H9 (cell line): Measurements from ENCODE around the gene KAT6B. TPM values are rescaled to one million over a fixed set of nuclear protein-coding genes. Genes with fewer than 3 reads are reported as not detected.
A peak's percentile ranks its signal among the peaks of the same experiment; 100 is the strongest.

Experiments used
- DNase-seq: peaks from one replicate; pipeline ENCODE4 v3.0.0-alpha.2; 2017
- H2AFZ ChIP-seq: one replicate; pipeline ENCODE4 v1.6.1; 2013; ENCODE audit warnings: mild to moderate bottlenecking, low read length, control low read depth, moderate library complexity
- H2AK5ac ChIP-seq: 2 replicates; pipeline ENCODE4 v1.6.1; 2013; ENCODE audit warnings: low read length, control low read depth, mixed read lengths; ENCODE audit not compliant: insufficient read length
- H2BK120ac ChIP-seq: one replicate; pipeline ENCODE4 v1.6.1; 2013; ENCODE audit warnings: low read depth, mild to moderate bottlenecking, low read length, control low read depth, inconsistent platforms; ENCODE audit not compliant: poor library complexity, severe bottlenecking
- H2BK12ac ChIP-seq: 2 replicates; pipeline ENCODE4 v1.6.1; 2013; ENCODE audit warnings: low read length, control low read depth, mixed read lengths, low read depth; ENCODE audit not compliant: insufficient read length
- H2BK15ac ChIP-seq: 2 replicates; pipeline ENCODE4 v1.6.1; 2013; ENCODE audit warnings: low read depth, low read length, control low read depth
- H2BK20ac ChIP-seq: one replicate; pipeline ENCODE4 v1.6.1; 2013; ENCODE audit warnings: low read depth, mild to moderate bottlenecking, low read length, control low read depth, inconsistent platforms; ENCODE audit not compliant: poor library complexity, severe bottlenecking
- H2BK5ac ChIP-seq: 2 replicates; pipeline ENCODE4 v1.6.1; 2013; ENCODE audit warnings: low read length, control low read depth, mixed read lengths; ENCODE audit not compliant: insufficient read length
- H3K14ac ChIP-seq: 2 replicates; pipeline ENCODE4 v1.6.1; 2013; ENCODE audit warnings: low read length, control low read depth; ENCODE audit not compliant: insufficient read depth
- H3K18ac ChIP-seq: 2 replicates; pipeline ENCODE4 v1.6.1; 2013; ENCODE audit warnings: low read depth, mild to moderate bottlenecking, mixed read lengths, low read length, control low read depth; ENCODE audit not compliant: insufficient read length
- H3K23ac ChIP-seq: 2 replicates; pipeline ENCODE4 v1.6.1; 2013; ENCODE audit warnings: low read length, control low read depth, mixed read lengths, low read depth; ENCODE audit not compliant: insufficient read length
- H3K23me2 ChIP-seq: 2 replicates; pipeline ENCODE4 v1.6.1; 2013; ENCODE audit warnings: low read depth, mild to moderate bottlenecking, mixed read lengths, low read length, control low read depth; ENCODE audit not compliant: insufficient read length, poor library complexity, severe bottlenecking
- H3K27ac ChIP-seq: 2 replicates; pipeline ENCODE4 v1.5.1; 2013; ENCODE audit warnings: low read length, control low read depth, mixed read lengths, low read depth; ENCODE audit not compliant: insufficient read length
- H3K27me3 ChIP-seq: 2 replicates; pipeline ENCODE4 v1.6.1; 2013; ENCODE audit warnings: low read length, control low read depth, inconsistent platforms; ENCODE audit not compliant: insufficient read depth
- H3K4ac ChIP-seq: 2 replicates; pipeline ENCODE4 v1.6.1; 2013; ENCODE audit warnings: low read depth, mild to moderate bottlenecking, control low read depth, inconsistent platforms, low read length, moderate library complexity
- H3K4me1 ChIP-seq: 2 replicates; pipeline ENCODE4 v1.6.1; 2013; ENCODE audit warnings: low read length, control low read depth, inconsistent platforms; ENCODE audit not compliant: insufficient read depth
- H3K4me2 ChIP-seq: 2 replicates; pipeline ENCODE4 v1.6.1; 2013; ENCODE audit warnings: low read length, control low read depth, mixed read lengths; ENCODE audit not compliant: insufficient read length, insufficient read depth
- H3K56ac ChIP-seq: 2 replicates; pipeline ENCODE4 v1.6.1; 2013; ENCODE audit warnings: low read depth, mild to moderate bottlenecking, mixed read lengths, low read length, control low read depth; ENCODE audit not compliant: insufficient read length
- H3K79me1 ChIP-seq: 2 replicates; pipeline ENCODE4 v1.6.1; 2013; ENCODE audit warnings: low read depth, mild to moderate bottlenecking, moderate library complexity, low read length, control low read depth, inconsistent platforms; ENCODE audit not compliant: insufficient read depth, poor library complexity, severe bottlenecking
- H3K79me2 ChIP-seq: 2 replicates; pipeline ENCODE4 v1.6.1; 2013; ENCODE audit warnings: low read length, control low read depth, inconsistent platforms; ENCODE audit not compliant: insufficient read depth
- H3K9ac ChIP-seq: 2 replicates; pipeline ENCODE4 v1.6.1; 2013; ENCODE audit warnings: low read length, control low read depth, mixed read lengths; ENCODE audit not compliant: insufficient read length; ENCODE audit errors: extremely low read depth
- H3K9me3 ChIP-seq: one replicate; pipeline ENCODE4 v1.6.1; 2013; ENCODE audit warnings: low read depth, low read length, inconsistent platforms; ENCODE audit not compliant: control insufficient read depth
- H3T11ph ChIP-seq: one replicate; pipeline ENCODE4 v1.6.1; 2013; ENCODE audit warnings: mild to moderate bottlenecking, low read length, control low read depth, inconsistent platforms
- H4K20me1 ChIP-seq: one replicate; pipeline ENCODE4 v1.6.1; 2013; ENCODE audit not compliant: control insufficient read depth, insufficient read length, insufficient read depth
- H4K5ac ChIP-seq: 2 replicates; pipeline ENCODE4 v1.6.1; 2013; ENCODE audit warnings: low read depth, mild to moderate bottlenecking, mixed read lengths, low read length, control low read depth; ENCODE audit not compliant: insufficient read length
- H4K8ac ChIP-seq: replicated peaks from 2 replicates; pipeline ENCODE4 v1.6.1; 2013; ENCODE audit warnings: low read length, control low read depth, mixed read lengths, low read depth; ENCODE audit not compliant: insufficient read length
- H4K91ac ChIP-seq: 2 replicates; pipeline ENCODE4 v1.6.1; 2013; ENCODE audit warnings: low read depth, mild to moderate bottlenecking, moderate library complexity, mixed read lengths, low read length, control low read depth; ENCODE audit not compliant: insufficient read length
- H3K27ac Mint-ChIP-seq, 3 experiments: 2 replicates in 2 of 3; 3 replicates in 1 of 3; pipeline ENCODE4 v1.8.0; 2020 to 2021; ENCODE audit warnings: mixed read lengths in 3 of 3, mild to moderate bottlenecking in 1 of 3, moderate library complexity in 1 of 3
- H3K27me3 Mint-ChIP-seq: 2 replicates; pipeline ENCODE4 v1.8.0; 2021; ENCODE audit warnings: low read depth, mild to moderate bottlenecking, moderate library complexity, mixed read lengths
- H3K36me3 Mint-ChIP-seq, 3 experiments: 2 replicates in 2 of 3; 3 replicates in 1 of 3; pipeline ENCODE4 v1.8.0; 2020 to 2021; ENCODE audit warnings: low read depth in 3 of 3, mixed read lengths in 3 of 3; ENCODE audit not compliant: insufficient read depth in 1 of 3
- H3K4me1 Mint-ChIP-seq, 2 experiments: 2 replicates each; pipeline ENCODE4 v1.8.0; 2020; ENCODE audit warnings: mixed read lengths in 2 of 2
- H3K4me3 Mint-ChIP-seq, 2 experiments: 2 replicates in 1 of 2; 3 replicates in 1 of 2; pipeline ENCODE4 v1.8.0; 2020 to 2021; ENCODE audit warnings: mild to moderate bottlenecking in 2 of 2, mixed read lengths in 2 of 2, moderate library complexity in 1 of 2
- H3K9me3 Mint-ChIP-seq, 2 experiments: 2 replicates in 1 of 2; 3 replicates in 1 of 2; pipeline ENCODE4 v1.8.0; 2020; ENCODE audit warnings: mild to moderate bottlenecking in 2 of 2, mixed read lengths in 2 of 2, moderate library complexity in 1 of 2
- CTCF ChIP-seq: fragments of 200-600 bp; sonication (generic); conservative IDR thresholded peaks from 3 replicates; pipeline ENCODE4 v1.8.0; 2021; ENCODE audit warnings: antibody characterized with exemption, mild to moderate bottlenecking
- WGBS: extraction: QIAGEN DNeasy Blood & Tissue Kit; methylation state at CpG from one replicate; pipeline ENCODE4 v1.1.7; 2013; ENCODE audit warnings: missing lambda C conversion rate, low lambda C conversion rate, mixed read lengths; ENCODE audit not compliant: insufficient read length; ENCODE audit errors: extremely low coverage; 5-methylcytosine and 5-hydroxymethylcytosine counted together
- total RNA-seq: library from RNA; stranded (reverse); gene quantifications from 2 replicates; pipeline ENCODE4 v1.2.1, GENCODE V29; 2021

Gene KAT6B
- total RNA-seq, 1 experiment from 2014 or later: 34.2 TPM

GRCh38 chr10:74825371-74826141 is 844 bp upstream of the KAT6B start:
- Histone ChIP-seq H3K4me1 (peaks cover 3% of the 10 kb centered on the region; the same call in 1 of the 2 replicates), H3K79me2 (peaks cover 6% of the 10 kb centered on the region; the same call in 1 of the 2 replicates), H2AK5ac (no peak overlapping the region), H3K23me2 (peaks cover 15% of the 10 kb centered on the region), H4K20me1 (no peaks in the 10 kb centered on the region), H3K56ac (no peak overlapping the region), H3T11ph (no peak overlapping the region), H3K79me1 (no peaks in the 10 kb centered on the region), H3K4me2 (peak overlapping the region; percentile 51), H3K9me3 (no peaks in the 10 kb centered on the region), H2BK15ac (no peak overlapping the region), H4K91ac (no peak overlapping the region), H2BK20ac (no peak overlapping the region), H3K4ac (no peak overlapping the region), H2BK5ac (no peak overlapping the region), H4K8ac (no peak overlapping the region), H4K5ac (no peak overlapping the region), H3K23ac (no peak overlapping the region), H2AFZ (no peak overlapping the region), H3K14ac (peak overlapping the region; percentile 88), H3K27ac (no peak overlapping the region), H2BK120ac (no peak overlapping the region), H3K27me3 (no peaks in the 10 kb centered on the region), H3K9ac (peak overlapping the region; percentile 59), H2BK12ac (no peak overlapping the region), H3K18ac (peak overlapping the region; percentile 95)
- Mint-ChIP-seq H3K4me1 (peaks cover 34 to 38% of the 10 kb centered on the region in 2 experiments), H3K27ac (peak overlapping the region in 2 of 3 experiments; percentile 18 to 99; a peak in 2 of 7 replicates), H3K36me3 (peaks cover 0 to 12% (median 9%) of the 10 kb centered on the region in 3 experiments; a peak in 4 of 7 replicates), H3K27me3 (no peaks in the 10 kb centered on the region), H3K4me3 (peak overlapping the region; percentile 78 to 88), H3K9me3 (no peaks in the 10 kb centered on the region; a peak in 1 of 5 replicates)
- WGBS: no CpG with 5 or more reads among the region's 89 CpGs
- TF ChIP-seq CTCF: no peak
- DNase-seq: no peak
